ENCODE measurements around the gene FOXP4.

- TF ChIP-seq CTCF (IDR thresholded peaks at IDR 0.05 in 2 of 3, conservative IDR thresholded peaks at IDR 0.05 in 1 of 3; ENCODE audit: borderline replicate concordance in 1 of 3, insufficient read depth in 1 of 3, low read depth in 2 of 3, low read length in 2 of 3) (no peak), POLR2AphosphoS5 (IDR thresholded peaks at IDR 0.05; ENCODE audit: low read depth, low read length) (no peak)
These were observed 44.9 kb downstream of the FOXP4 start for GRCh38 chr6:41591122-41591521.

All from HCT116 (cell line).